Sigmoid colon (tissue), 4 donors: ENCODE results near the gene TTLL10.

ENCODE experiments used
- CTCF ChIP-seq, 4 experiments: fragments of 450-650 bp in 3 of 4; fragments of 200-600 bp in 1 of 4; IDR thresholded peaks; one replicate each; pipeline ENCODE4 v1.5.1; 2016 to 2019; ENCODE audit warnings: antibody characterized with exemption in 4 of 4, mild to moderate bottlenecking in 3 of 4, moderate library complexity in 2 of 4
- POLR2AphosphoS5 ChIP-seq, 4 donors: sonication (generic); formaldehyde crosslinking; IDR thresholded peaks; one replicate each; pipeline ENCODE4 v1.6.1; 2017; ENCODE audit warnings: antibody characterized with exemption in 4 of 4

- TF ChIP-seq CTCF (IDR thresholded peaks at IDR 0.05) (no peak), POLR2AphosphoS5 (IDR thresholded peaks at IDR 0.05) (no peak)
Measured at GRCh38 chr1:1236945-1237873, 63.5 kb downstream of the TTLL10 start.
